Activated T-cell treated with anti-CD3 and anti-CD28 coated beads, Interleukin-2, amount 50 U/mL, for 1 hour (primary cell): Measurements from ENCODE around the gene ATG13.

Experiments used
- DNase-seq: peaks from one replicate; pipeline ENCODE4 v3.0.0-alpha.2; 2020

Gene ATG13

GRCh38 chr11:46677169-46677568, 59.8 kb downstream of the ATG13 start:
- no peak for DNase-seq

GRCh38 chr11:46677991-46678740, 60.8 kb downstream of the ATG13 start:
- no peak for DNase-seq

GRCh38 chr11:46678741-46679130, 61.4 kb downstream of the ATG13 start:
- no peak for DNase-seq

- no peak for DNase-seq
These were observed 62.1 kb downstream of the ATG13 start for GRCh38 chr11:46679241-46680163.

- no peak for DNase-seq
These were observed 62.9 kb downstream of the ATG13 start for GRCh38 chr11:46680164-46680760.

- no peak for DNase-seq
These were observed 63.5 kb downstream of the ATG13 start for GRCh38 chr11:46680815-46681214.

GRCh38 chr11:46681814-46682213, 64.5 kb downstream of the ATG13 start:
- no peak for DNase-seq

- DNase-seq: no peak
These were observed 65.7 kb downstream of the ATG13 start for GRCh38 chr11:46682773-46683752.

- DNase-seq: no peak
These were observed 67.0 kb downstream of the ATG13 start for GRCh38 chr11:46684367-46684766.

- no peak for DNase-seq
These were observed 69.8 kb downstream of the ATG13 start for GRCh38 chr11:46686886-46687795.

- no peak for DNase-seq
These were observed 73.3 kb downstream of the ATG13 start for GRCh38 chr11:46690702-46691101.

- DNase-seq: no peak
These were observed 75.1 kb downstream of the ATG13 start for GRCh38 chr11:46692450-46692849.

- no peak for DNase-seq
These were observed 76.3 kb downstream of the ATG13 start for GRCh38 chr11:46693597-46694012.

GRCh38 chr11:46694072-46694471, 76.7 kb downstream of the ATG13 start:
- no peak for DNase-seq

- DNase-seq: no peak
These were observed 77.3 kb downstream of the ATG13 start for GRCh38 chr11:46694607-46695006.

GRCh38 chr11:46695345-46696211, 78.2 kb downstream of the ATG13 start:
- no peak for DNase-seq

GRCh38 chr11:46696212-46696558, 78.8 kb downstream of the ATG13 start:
- DNase-seq: no peak

- no peak for DNase-seq
These were observed 80.0 kb downstream of the ATG13 start for GRCh38 chr11:46697303-46697702.

GRCh38 chr11:46697723-46698122, 80.4 kb downstream of the ATG13 start:
- DNase-seq: no peak

- DNase-seq: no peak
These were observed 81.2 kb downstream of the ATG13 start for GRCh38 chr11:46698597-46698996.
